NT2/D1 (cell line): Measurements from ENCODE around the gene CALU.

Experiments used
- SUZ12 ChIP-seq: IDR thresholded peaks from 2 replicates; pipeline ENCODE4 v1.6.1; 2011; ENCODE audit not compliant: insufficient read length, insufficient read depth; ENCODE audit errors: extremely low read depth
- YY1 ChIP-seq: IDR thresholded peaks from 2 replicates; pipeline ENCODE4 v1.6.1; 2011; ENCODE audit not compliant: insufficient read length, insufficient read depth
- ZNF274 ChIP-seq: IDR thresholded peaks from 2 replicates; pipeline ENCODE4 v1.6.1; 2011; ENCODE audit warnings: mild to moderate bottlenecking, low read depth, low read length

- TF ChIP-seq SUZ12 = no peak
- no peak for TF ChIP-seq YY1
- no peak for TF ChIP-seq ZNF274
Observed at GRCh38 chr7:128807191-128807590, 68.0 kb downstream of the CALU start.
